HUDEP-2 (cell line): ENCODE data around the gene PDIK1L.

Experiments used
- DNase-seq, 76 experiments: peaks; one replicate each; lab custom pipeline; 2025; ENCODE audit not compliant: unreplicated experiment in 76 of 76; lab: John Stamatoyannopoulos, UW

Gene PDIK1L

DNA sequence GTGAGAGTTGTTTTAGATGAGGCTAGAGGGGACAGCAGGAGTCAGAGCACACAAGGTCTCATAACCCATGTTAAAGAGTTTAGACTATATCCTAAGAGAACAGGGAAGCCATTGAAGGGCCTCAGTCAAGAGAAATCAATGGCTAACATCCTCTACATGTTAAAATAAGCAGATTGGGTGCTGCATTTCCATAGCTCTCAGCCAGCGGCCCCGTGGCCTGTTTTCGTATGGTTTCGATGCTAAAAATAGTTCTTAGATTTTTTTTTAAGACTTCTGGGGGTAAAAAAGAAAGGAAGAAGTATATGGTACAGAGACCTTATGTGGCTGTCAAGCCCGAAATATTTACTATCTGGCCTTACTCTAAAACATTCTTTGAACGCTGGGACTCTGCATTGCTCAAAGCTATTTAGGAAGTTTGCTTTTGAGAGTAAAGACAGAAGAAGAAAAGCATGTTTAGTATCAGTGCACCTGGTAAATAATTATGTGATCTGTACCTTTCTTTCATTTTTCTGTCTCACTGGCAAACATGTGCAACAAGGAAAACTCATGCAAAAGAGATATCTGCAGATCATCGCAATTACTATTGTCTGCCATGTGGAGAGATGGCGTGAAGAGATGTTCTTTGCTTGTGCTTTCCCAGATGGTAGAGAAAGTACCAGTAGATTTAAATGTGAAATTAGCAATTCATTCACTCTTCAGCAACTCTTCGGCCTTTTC, 8.4 kb downstream of the PDIK1L start:
- DNase-seq, result no peak

DNA sequence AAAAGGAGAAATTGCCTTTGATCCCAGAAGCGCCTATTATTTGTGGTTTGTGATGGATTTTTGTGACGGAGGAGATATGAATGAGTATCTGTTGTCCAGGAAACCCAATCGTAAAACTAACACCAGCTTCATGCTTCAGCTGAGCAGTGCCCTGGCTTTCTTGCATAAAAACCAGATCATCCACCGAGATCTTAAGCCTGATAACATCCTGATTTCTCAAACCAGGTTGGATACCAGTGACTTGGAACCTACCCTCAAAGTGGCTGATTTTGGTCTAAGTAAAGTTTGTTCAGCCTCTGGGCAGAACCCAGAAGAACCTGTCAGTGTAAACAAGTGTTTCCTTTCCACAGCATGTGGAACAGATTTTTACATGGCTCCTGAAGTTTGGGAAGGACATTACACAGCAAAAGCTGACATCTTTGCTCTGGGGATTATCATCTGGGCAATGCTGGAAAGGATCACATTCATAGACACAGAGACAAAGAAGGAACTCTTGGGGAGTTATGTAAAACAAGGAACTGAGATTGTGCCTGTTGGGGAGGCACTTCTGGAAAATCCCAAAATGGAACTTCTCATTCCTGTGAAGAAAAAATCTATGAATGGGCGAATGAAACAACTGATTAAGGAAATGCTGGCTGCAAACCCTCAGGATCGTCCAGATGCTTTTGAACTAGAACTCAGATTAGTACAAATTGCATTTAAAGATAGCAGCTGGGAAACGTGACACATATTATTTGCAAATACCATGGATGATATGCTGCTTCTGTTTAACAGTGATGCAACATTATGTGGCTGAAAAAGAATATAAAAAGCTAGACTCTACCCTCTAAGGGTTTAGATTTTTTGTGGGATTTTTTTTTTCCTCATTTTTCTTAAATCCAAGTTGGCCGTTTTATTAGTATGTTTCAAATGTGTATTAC, 10.5 kb downstream of the PDIK1L start:
- DNase-seq, result peak in 10 of 76 experiments; percentile 11 to 41 (median 28)

DNA sequence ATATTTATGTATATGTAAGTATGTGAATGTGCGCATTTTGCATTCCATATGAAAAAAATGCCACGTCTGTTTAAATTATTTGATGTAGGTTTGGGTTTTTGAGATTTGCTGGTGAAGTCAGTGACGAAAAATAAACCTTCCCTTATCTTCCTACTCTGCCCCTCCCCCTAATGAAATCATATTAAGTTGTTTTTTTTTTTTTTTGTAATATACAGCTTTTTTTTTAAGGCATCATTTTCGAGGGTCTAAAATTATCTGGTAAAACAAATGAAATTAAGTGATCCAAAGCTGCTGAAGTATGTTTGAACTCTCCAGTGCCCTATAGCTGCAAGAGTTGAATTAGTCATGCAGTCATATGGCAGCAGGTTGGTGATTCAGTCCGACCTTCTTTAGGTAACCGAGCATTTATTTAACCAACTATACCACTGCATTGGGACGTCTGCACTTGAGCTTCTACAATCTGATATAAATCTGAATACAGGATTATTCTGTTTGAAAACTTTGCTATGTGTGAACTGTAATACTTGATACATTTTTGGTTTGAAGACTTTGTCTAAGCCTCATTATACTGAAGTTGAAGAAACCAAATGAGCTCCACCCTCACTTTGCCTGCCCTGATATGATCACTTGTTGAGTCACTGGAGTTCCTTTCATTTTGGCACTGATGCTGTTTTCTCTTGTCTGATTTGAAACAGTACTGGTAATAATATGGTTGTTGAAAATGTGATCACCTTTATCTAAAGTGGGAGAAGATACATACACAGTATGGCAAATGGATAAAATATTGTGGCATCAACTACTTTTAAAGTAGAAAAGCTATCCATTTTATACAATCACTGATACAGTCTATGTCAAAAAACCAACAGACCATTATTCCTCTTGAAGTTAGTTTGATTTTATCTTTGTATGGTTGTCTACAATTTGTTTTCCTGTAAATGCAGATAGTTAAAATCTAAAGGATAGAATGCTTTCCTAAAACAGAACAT, 11.7 kb downstream of the PDIK1L start:
- peak in 49 of 76 experiments; percentile 8 to 89 (median 67) for DNase-seq

DNA sequence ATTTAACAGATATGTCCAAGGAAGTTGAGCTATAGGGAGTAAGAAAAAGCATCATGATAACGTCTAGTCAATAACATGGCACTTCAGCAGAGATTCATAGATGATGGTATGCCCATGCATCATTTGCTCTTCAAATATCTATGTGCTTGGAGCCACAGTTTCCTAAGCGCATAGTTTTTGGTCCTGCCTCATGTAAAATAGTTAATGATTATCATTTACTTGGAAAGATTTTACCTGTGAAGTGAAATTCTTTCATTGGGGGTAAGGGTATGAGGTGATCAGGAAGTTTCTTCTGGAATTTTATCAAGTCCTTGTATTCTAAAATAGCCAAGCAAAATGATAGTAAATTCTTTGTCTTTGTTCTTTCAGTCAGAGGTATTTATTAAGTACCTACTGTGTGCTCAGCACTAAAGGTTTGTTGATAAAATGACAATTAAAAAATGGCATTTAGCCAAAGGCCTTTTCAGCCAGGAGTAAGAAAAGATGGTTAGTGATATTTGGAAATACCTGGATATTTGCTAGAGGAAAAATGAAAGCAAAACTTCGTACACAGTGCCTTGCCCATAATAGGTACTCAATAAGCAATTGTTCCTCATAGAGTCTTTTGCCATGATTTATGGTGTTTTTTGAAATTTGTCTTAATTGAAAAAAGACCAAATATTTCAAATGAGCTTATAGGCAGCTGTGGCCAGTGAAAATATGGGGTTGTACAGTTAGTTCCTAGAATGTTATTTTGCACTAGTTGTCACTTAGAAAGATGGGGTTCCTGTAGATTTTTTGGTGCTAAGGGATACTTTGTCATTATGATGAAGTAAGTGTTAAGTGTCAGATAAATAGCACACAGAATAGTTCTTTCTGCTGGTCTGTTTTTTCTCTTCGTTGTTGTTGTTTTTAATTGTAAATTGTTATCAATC, 13.1 kb downstream of the PDIK1L start:
- DNase-seq, result peak in 1 of 76 experiments; percentile 6

DNA sequence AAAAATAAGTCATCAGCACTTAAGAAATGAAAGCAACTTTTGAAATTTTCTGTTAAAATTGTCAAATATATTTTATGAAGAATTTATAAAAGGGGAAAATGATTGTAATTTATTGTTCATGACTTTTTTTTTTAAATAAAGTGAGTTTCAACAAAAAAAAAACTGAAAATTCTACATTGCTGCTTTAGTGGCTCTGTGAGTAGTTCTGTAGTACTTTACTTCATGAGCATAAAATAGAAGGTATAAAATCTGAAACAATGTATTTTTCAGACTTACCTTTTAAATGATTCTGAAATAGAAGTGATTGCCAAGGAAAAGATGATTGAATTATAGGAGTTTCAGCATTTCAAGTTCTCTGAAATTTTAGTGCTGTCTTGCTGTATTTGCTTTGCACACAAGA, 13.8 kb downstream of the PDIK1L start:
- DNase-seq, result peak in 1 of 76 experiments; percentile 21

DNA sequence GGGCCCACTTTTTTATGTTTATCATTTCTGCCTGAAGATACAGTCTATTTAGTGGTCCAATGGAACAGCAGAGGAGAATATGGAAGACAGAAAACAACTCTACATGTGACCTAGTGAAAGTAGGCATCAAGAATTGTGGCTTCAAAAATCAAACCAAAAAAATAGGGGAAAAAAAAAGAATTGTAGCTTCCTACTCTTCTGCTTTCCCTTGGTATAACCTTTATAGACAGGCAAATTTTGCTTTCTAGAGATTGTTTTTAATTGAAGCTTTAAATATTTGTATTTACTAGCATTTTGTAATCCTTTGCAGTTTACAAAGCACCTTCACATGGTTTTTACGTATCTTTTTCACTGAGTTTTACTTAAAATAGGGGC, 14.3 kb downstream of the PDIK1L start:
- DNase-seq, result peak in 1 of 76 experiments; percentile 40

DNA sequence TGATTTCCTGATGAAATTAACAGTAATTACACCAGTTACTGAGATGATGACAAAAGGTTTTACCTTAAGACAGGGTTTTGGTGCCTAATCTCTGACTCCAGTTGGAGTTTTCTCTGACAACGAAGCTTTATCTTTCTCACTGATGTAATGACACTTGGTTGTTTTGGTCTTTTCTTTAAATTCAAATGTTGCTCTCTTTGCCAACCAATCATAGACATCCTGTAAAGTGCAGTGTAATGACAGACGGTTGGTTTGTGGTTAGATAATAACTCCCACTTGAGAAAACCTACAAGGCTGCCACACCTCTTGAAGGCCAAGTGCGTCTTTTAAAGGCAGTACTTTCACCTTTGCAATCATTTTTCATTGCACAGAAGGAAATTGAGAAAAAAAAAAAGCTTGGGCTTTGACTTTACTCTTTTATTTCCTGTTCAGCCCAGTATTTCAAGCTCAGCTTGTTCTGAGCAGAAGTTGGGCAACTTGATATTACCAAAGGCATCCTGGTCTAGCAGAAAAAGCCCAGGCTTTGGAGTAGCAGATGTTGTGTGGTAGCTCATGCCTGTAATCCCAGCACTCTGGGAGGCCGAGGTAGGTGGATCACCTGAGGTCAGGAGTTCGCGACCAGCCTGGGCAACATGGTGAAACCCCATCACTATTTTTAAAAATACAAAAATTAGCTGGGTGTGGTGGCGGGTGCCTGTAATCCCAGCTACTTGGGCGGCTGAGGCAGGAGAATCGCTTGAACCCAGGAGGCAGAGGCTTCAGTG, 14.9 kb downstream of the PDIK1L start:
- peak in 70 of 76 experiments; percentile 8 to 99 (median 76) for DNase-seq

DNA sequence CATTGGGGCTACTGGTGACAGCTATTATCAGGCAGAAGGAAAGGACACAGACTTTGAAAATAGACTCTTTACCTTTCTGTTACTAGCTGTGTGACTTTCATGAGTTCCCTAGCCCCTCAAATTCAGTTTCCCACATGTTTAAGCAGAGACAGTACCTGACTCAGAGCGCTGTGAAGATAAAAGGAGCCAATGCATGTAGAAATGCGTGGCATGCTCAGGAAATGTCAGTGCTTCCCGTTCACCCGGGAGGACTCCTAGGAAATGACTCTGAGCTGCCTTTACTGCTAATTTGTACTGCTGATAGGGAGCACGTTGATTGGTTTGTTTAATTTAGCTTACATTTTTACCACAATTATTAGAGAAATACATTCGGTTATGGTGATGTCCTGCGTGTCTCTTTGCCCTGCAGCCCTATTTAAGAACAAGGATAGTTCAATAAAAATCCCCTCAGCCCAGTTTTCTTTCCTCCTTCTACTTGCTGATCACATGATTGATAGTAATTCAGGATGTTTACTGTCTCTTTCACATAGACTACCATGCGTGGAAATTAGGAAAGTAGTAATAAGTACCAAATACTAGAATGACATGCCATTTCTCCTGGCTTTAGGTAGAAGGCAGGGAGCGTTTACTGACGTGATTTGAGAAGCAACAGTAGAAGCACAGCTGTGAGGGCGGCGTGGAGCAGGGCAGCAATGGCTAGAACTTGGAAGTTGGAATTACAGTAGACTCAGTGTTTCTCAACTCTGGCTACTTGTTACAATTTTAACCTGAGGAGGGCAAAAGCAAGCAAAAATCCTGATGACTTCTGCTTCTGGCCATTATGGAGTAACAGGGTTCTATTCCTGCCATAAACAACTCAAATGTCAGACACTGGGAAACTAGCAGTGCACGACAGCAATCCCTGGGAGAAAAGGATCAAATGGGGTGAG, 15.9 kb downstream of the PDIK1L start:
- peak in 22 of 76 experiments; percentile 12 to 55 (median 34) for DNase-seq

DNA sequence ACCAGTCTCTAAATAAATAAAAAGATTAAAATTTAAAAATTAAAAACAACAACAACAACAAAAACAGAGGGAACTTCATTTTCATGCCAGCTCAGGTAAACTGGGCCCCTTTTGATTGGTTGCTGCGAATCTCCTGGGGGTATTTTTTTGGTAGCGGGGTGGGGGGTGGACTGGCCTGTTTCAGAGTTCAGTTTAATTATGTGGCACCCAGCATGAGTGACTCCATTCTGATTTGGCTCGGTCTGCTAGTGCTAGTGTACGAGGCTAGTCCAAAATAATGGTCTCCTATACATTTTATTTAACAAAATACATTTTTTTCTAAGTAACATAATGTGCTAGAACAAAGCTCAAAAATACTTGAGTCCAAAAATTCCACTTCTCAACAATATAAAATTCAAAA, 18.2 kb downstream of the PDIK1L start:
- no peak for DNase-seq

DNA sequence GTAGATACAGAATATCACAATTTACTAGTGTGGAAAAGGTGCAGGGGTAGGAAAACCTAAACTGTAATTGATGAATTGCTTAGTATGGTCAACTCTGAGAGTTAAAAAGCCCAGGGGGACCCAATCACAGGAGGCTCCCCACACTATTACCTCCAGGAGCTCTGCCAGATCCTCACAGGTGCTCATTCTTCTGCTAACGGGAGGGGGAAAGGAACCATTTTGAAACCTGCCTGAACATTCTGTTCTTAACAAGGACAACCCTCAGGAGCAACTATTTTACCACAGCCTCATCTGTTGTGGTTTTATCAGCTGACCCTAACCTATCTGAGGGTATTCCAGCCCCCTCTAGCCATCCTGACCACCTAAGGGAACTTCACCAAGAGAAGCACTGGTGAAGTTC, 19.1 kb downstream of the PDIK1L start:
- no peak for DNase-seq

DNA sequence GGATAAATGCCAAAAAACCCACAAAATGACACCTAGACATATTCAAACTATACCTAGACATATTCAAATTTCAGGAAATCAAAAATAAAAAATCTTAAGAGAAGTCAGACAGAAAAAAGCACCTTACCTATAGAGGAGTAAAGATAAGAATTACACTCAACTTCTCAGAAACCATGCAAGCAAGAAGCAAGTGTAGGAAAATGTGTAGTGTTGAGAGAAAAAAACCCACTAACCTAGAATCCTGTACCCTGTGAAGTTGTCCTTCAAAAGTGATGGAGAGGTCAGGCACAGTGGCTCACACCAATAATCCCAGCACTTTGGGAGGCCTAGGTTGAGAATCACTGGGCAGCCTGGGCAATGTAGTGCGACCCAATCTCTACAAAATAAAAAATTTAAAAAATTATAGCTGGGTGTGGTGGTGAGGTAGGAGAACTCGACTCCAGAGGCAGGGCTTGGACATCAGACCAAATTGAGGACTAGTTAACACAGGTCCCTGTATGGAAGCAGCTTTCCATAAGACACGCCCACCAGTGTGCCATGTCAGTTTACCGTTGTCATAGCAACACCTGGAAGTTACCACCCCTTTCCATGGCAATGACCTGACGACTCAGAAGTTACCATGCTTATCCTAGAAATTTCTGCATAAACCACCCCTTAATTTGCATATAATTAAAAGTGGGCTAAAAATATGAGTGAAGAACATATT, 20.7 kb downstream of the PDIK1L start:
- DNase-seq, result peak in 5 of 76 experiments; percentile 9 to 35 (median 18)

DNA sequence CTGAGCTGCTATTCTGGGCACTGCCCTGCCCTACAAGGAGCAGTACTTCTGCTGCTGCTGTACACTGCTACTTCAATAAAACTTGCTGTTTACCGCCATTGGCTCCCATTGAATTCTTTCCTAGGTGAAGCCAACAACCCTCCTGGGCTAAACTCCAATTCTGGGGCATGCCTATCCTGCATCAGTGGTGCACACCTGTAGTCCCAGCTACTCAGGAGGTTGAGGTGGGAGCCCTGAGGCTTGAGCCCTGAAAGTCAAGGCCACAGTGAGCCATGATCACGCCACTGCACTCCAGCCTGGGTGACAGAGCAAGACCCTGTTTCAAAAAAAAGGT, 21.2 kb downstream of the PDIK1L start:
- DNase-seq, result no peak

DNA sequence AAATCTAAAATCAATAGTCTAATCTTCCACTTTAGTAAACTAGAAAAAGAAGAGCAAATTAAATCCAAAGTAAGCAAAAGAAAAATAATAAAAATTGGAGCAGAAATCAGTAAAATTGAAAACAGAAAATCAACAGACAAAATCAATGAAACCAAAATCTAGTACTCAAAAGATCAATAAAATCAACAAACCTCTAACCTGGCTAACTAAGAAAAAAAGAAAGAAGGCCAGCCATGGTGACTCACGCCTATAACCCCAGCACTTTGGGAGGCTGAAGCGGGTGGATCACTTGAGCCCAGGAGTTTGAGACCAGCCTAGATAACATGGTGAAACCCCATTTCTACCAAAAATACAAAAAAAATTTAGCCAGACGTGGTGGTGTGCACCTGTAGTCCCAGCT, 22.8 kb downstream of the PDIK1L start:
- DNase-seq, result no peak

DNA sequence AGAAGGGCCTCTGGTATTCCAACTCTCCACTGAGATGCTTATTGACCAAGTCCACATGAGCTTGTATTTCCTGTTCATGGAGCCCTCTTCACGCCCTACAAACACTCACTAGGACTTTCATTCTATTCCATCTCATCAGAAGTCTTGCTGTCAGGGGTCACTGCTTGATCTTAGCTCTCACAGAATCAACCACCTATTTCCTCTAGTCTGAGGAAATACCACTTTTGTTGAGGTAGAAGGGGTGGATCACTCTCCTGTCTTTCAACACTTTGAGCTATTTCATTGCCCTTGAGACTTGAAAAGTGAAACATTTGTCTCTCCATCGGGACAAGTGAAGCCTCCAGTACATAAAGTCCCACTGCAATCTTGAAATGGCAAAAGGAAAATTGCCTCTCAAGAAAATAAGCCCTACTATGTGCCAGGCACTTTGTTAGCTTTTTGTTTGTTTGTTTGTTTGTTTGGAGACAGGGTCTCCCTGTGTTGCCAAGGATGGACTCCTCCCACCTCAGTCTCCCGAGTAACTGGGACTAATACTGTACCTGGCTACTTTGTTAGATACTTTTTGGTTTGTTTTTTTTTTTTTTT, 27.4 kb downstream of the PDIK1L start:
- no peak for DNase-seq

DNA sequence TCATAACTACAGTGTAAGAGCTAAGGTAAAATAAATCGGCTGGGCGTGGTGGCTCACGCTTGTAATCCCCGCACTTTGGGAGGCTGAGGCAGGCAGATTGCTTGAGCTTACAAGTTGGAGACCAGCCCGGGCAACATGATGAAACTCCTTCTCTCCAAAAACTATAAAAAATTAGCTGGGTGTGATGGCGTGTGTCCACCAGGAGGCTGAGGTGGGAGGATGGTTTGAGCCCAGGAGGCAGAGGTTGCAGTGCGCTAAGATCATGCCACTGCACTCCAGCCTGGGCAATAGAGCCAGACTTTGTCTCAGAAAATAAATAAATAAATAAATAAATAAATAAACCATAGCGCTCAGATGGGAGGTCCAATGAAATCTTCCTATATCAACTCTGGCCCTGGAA, 30.5 kb downstream of the PDIK1L start:
- peak in 2 of 76 experiments; percentile 8 to 27 for DNase-seq

DNA sequence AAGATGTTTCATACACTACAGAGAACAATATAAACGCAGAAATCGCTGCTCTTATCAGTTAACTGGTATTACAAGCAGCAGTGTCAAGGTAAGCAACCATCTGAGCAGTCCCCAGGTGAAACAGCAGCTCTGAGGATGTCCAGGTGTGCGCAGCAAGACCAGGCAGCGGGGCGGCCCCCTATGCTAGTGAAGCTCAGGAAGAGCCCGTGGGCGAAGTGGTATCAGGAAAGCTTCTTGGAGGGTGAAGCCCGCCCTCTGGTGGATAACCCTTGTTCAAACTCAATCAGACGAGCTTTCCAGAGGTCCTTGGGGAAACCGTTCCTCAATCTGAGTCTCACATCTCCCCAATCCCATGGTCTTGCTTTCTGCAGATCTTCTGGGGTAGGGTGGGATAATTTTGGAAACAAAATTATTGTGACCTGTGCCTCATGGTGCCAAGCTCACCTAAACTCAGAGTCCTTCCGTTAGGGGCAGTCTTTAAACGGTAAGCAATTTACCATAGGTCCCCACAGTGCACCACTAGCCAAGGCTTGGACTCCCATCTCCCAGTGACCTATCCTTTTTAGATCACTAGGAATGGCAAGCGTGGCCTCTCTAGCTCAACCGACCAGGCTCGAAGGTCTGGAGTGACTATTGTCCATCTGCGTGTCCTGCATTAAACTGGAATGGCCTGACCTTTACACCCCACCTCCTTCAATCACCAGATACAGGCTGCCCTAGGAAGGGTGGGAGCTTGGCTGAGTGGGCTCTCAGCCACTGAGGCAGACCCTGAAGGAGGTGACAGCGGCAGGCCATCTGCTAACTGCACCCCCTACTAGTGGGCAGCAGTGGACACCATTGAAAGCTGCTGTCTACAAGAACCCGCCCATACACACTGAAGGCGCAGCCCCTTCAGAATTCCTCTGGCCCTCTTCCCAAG, 33.7 kb downstream of the PDIK1L start:
- peak in 69 of 76 experiments; percentile 19 to 79 (median 59) for DNase-seq
